Endothelial cell (in vitro differentiated cells): Measurements from ENCODE around the gene FEN1. TPM values are rescaled to one million over a fixed set of nuclear protein-coding genes. Genes with fewer than 3 reads are reported as not detected.

Experiments used
- DNase-seq: peaks from one replicate; pipeline ENCODE4 v3.0.0; 2021; ENCODE audit warnings: low spot score
- H3K27ac Mint-ChIP-seq: one replicate; pipeline ENCODE4 v1.8.0; 2021; ENCODE audit warnings: mixed read lengths, inconsistent platforms; ENCODE audit not compliant: unreplicated experiment
- H3K27me3 Mint-ChIP-seq: one replicate; pipeline ENCODE4 v1.8.0; 2021; ENCODE audit warnings: mild to moderate bottlenecking, moderate library complexity, mixed read lengths, inconsistent platforms; ENCODE audit not compliant: unreplicated experiment
- H3K36me3 Mint-ChIP-seq: one replicate; pipeline ENCODE4 v1.8.0; 2021; ENCODE audit warnings: mild to moderate bottlenecking, low read depth, mixed read lengths, inconsistent platforms; ENCODE audit not compliant: unreplicated experiment
- H3K4me1 Mint-ChIP-seq: one replicate; pipeline ENCODE4 v1.8.0; 2021; ENCODE audit warnings: mild to moderate bottlenecking, mixed read lengths, inconsistent platforms; ENCODE audit not compliant: unreplicated experiment
- H3K4me3 Mint-ChIP-seq: one replicate; pipeline ENCODE4 v1.8.0; 2021; ENCODE audit warnings: mild to moderate bottlenecking, mixed read lengths, inconsistent platforms; ENCODE audit not compliant: unreplicated experiment
- H3K9me3 Mint-ChIP-seq: one replicate; pipeline ENCODE4 v1.8.0; 2021; ENCODE audit warnings: mixed read lengths, inconsistent platforms; ENCODE audit not compliant: unreplicated experiment
- CTCF ChIP-seq: fragments of 200-600 bp; sonication (generic); IDR thresholded peaks from one replicate; pipeline ENCODE4 v1.5.0; 2021; ENCODE audit warnings: antibody characterized with exemption; ENCODE audit not compliant: unreplicated experiment
- total RNA-seq: library from RNA; stranded (reverse); fragmentation: NEBNext Ultra II Directional; extraction: Animal tissue kit (Norgen Biotek cat#: 25700); gene quantifications from one replicate; pipeline ENCODE4 v1.2.1, GENCODE V29; 2021; ENCODE audit not compliant: unreplicated experiment

The FEN1 gene
- total RNA-seq, 1 donor from 2014 or later = 22.0 TPM

- H3K36me3 Mint-ChIP-seq = no peaks in the 10 kb centered on the region
- no peak overlapping the region for H3K27ac Mint-ChIP-seq
- no peak for DNase-seq
- peaks cover 15% of the 10 kb centered on the region for H3K27me3 Mint-ChIP-seq
- TF ChIP-seq CTCF = no peak
- H3K4me3 Mint-ChIP-seq = no peak overlapping the region
- no peaks in the 10 kb centered on the region for H3K9me3 Mint-ChIP-seq
- H3K4me1 Mint-ChIP-seq = no peaks in the 10 kb centered on the region
These were observed 30.5 kb upstream of the FEN1 start for GRCh38 chr11:61762223-61762615.

GRCh38 chr11:61762798-61763197, 29.9 kb upstream of the FEN1 start:
- Mint-ChIP-seq H3K4me1 (no peaks in the 10 kb centered on the region), H3K36me3 (no peaks in the 10 kb centered on the region), H3K9me3 (no peaks in the 10 kb centered on the region), H3K27ac (no peak overlapping the region), H3K4me3 (no peak overlapping the region), H3K27me3 (peaks cover 17% of the 10 kb centered on the region)
- no peak for TF ChIP-seq CTCF
- no peak for DNase-seq

GRCh38 chr11:61763930-61764605, 28.6 kb upstream of the FEN1 start:
- no peaks in the 10 kb centered on the region for H3K36me3 Mint-ChIP-seq
- no peak overlapping the region for H3K4me3 Mint-ChIP-seq
- H3K27ac Mint-ChIP-seq = no peak overlapping the region
- H3K4me1 Mint-ChIP-seq = no peaks in the 10 kb centered on the region
- no peaks in the 10 kb centered on the region for H3K9me3 Mint-ChIP-seq
- DNase-seq = no peak
- H3K27me3 Mint-ChIP-seq = peaks cover 17% of the 10 kb centered on the region
- no peak for TF ChIP-seq CTCF

GRCh38 chr11:61764606-61765260, 28.0 kb upstream of the FEN1 start:
- no peaks in the 10 kb centered on the region for H3K9me3 Mint-ChIP-seq
- TF ChIP-seq CTCF = no peak
- no peak for DNase-seq
- H3K4me3 Mint-ChIP-seq = no peak overlapping the region
- H3K4me1 Mint-ChIP-seq = no peaks in the 10 kb centered on the region
- peaks cover 15% of the 10 kb centered on the region for H3K27me3 Mint-ChIP-seq
- no peaks in the 10 kb centered on the region for H3K36me3 Mint-ChIP-seq
- H3K27ac Mint-ChIP-seq = no peak overlapping the region

GRCh38 chr11:61765550-61766253, 27.0 kb upstream of the FEN1 start:
- H3K4me1 Mint-ChIP-seq = no peaks in the 10 kb centered on the region
- H3K27me3 Mint-ChIP-seq = peaks cover 15% of the 10 kb centered on the region
- TF ChIP-seq CTCF = no peak
- no peak overlapping the region for H3K27ac Mint-ChIP-seq
- H3K4me3 Mint-ChIP-seq = no peak overlapping the region
- H3K36me3 Mint-ChIP-seq = no peaks in the 10 kb centered on the region
- no peak for DNase-seq
- H3K9me3 Mint-ChIP-seq = no peaks in the 10 kb centered on the region
